ENCODE results near the gene RABGGTA.
"Not testable (repeated sequence)": the region's sequence is repeated elsewhere in the genome, so short reads cannot be mapped to it uniquely, and the experiment has no call there.

RABGGTA gene

DNA sequence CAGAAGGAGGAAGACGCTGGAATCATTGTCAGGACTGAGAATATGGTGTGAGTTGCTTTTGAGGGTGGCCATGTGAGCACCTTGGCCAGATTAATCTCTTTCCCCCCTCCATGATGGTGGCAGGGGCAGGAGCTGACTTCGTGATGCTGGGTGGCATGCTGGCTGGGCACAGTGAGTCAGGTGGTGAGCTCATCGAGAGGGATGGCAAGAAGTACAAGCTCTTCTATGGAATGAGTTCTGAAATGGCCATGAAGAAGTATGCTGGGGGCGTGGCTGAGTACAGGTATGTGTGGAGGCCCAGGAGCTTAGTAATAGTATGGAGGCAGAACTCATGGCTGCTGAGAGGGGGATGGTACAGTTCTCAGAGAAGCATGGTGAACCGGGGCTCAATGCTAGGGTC is 33.3 kb downstream of the RABGGTA start:
- DNase-seq = no peak

DNA sequence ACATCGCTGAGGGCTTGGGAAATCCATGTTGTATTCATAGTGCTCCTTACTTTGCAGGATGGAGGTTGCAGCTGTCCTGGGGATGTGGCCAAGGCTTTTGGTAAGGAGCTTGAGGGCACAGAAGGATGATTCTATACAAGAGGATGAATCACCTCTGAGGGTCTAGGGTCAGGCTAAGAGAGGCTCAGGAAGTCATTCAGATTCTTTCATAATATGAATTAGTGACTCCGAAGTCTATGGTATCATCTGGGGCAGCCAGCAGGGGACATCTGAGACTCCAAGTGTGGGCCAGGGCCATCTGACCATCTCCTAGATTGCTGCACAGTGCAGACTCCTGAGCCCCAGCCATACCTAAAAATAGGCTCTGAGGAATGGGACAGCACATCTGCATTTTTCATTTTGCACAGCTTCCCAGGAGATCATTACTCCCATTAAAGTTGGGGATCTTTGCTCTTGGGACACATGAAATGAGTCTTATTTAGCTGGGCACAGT is 33.9 kb downstream of the RABGGTA start:
- DNase-seq = no peak

DNA sequence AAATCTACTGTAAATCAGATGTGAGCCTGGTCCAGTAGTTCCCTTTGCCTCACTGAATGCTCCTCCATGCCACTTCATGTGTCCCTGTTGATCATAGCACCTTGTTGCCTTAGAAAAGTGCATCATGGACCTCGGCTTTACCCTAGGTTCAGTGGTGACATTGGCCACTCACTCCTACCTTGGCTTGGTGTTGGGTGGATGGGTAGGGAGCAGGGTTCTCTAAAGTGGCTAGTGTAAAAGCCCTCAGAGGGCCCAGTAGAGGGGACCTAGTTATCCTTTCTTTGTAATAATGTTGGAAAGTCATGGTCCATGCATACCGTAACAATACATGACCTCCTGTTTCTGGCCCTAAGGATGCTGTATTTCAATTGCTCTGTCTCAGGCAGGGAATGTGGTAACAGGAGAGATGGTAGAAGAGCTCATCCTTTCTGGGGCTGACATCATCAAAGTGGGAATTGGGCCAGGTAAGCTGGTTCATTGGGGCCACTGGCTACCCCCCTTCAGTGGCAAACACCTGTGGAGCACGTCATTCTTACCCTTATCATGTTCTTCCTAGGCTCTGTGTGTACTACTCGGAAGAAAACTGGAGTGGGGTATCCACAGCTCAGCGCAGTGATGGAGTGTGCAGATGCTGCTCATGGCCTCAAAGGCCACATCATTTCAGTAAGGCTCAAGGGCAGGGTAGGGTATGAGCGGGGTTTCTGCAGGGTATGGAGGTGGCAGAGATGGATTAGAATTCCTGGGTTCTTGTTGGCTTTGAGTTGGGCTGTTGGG is 34.5 kb downstream of the RABGGTA start:
- DNase-seq = no peak

GRCh38 chr14:24235804-24236688 is 35.4 kb downstream of the RABGGTA start:
- DNase-seq = no peak

- DNase-seq = no peak
These were observed 37.0 kb downstream of the RABGGTA start for GRCh38 chr14:24234095-24235005.

DNA sequence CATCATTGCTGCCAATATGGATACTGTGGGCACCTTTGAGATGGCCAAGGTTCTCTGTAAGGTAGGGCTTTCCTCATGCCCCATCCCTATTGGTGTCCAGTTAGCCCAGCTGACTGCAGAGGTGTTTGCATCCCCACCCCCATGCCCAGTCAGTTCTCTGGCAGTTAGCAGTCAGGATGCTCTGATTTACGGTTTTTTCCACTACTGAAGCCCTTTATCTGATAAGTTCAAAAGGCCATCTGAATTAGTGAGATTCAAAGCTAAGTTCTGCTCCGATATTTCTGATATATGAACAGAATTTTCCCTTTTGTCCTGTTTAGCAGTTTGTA is 37.9 kb downstream of the RABGGTA start:
- no peak for DNase-seq

- peak; percentile 77 for DNase-seq
These were observed 38.5 kb downstream of the RABGGTA start, which contains the start of gene GMPR2 for GRCh38 chr14:24232645-24233537. GMPR2 (plus strand) TSS chr14:24232929; CDS start chr14:24233254, 325 bp downstream.

DNA sequence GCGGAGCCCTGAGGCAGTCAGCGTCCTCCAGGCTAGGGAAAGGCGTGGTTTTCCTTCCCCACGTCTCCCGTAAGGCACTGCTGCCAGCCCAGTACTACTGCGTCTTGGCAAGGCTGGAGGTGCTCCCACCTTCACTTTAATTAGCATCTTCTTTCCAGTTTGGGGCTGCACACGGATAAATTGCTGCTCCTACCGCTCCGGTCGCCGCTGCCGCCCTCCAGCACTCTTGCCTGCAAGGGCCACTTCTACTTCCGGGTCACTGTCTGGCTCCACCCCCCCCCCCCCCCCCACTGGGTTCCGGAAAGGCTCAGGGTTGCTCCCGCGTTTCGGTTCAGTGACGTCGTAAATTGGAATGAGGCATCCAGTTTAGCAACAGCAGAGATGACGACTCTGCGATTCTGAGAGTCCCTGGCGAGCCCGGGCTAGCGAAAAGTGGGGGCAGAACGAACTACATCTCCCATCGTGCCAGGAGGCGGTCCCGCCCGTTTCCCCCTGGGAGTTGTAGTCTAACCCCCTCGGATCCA is 39.2 kb downstream of the RABGGTA start, which contains the start of gene NEDD8:
NEDD8 (minus strand) TSS at position 247 of the 524 bp plus-strand sequence; CDS start at position 147, 100 bp downstream.
- DNase-seq = peak; percentile 88

- DNase-seq = no peak
These were observed 39.9 kb downstream of the RABGGTA start for GRCh38 chr14:24231263-24232120.

GRCh38 chr14:24228902-24229301 is 42.5 kb downstream of the RABGGTA start:
- DNase-seq = no peak

DNA sequence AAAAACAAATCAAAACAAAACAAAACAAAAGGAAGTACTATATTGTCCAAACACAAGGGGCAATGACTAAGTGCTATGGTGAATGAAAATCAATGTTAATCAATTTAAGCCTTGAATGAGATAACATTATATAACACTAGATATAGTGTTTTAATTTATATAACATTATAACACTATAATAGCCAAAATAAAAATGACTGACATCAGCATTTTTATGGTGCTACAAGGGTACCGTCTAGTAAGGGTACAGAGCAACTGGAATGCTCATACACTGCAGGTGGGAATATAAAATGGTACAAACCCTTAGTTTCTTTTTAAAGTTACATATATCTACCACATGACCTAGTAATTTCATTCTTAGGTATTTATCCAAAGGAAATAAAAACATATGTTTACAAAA is 44.9 kb downstream of the RABGGTA start:
- no peak for DNase-seq

GRCh38 chr14:24224618-24225071 is 46.8 kb downstream of the RABGGTA start:
- no peak for DNase-seq

- not testable (repeated sequence) for DNase-seq
These were observed 48.4 kb downstream of the RABGGTA start for GRCh38 chr14:24222987-24223386.

- no peak for DNase-seq
These were observed 51.9 kb downstream of the RABGGTA start for GRCh38 chr14:24219521-24219920.

- DNase-seq = no peak
These were observed 52.3 kb downstream of the RABGGTA start for GRCh38 chr14:24219080-24219479.

- not testable (repeated sequence) for DNase-seq
These were observed 54.5 kb downstream of the RABGGTA start for GRCh38 chr14:24216876-24217275.

GRCh38 chr14:24216345-24216699 is 55.1 kb downstream of the RABGGTA start:
- DNase-seq = no peak
